Neuronal stem cell (in vitro differentiated cells): ENCODE results near the gene ZXDC.

ENCODE experiments used
- DNase-seq: peaks from one replicate; pipeline ENCODE4 v3.0.0-alpha.2; 2013; ENCODE audit warnings: low spot score
- H2AFZ ChIP-seq: one replicate; pipeline ENCODE4 v1.6.1; 2013; ENCODE audit warnings: mild to moderate bottlenecking, low read length, inconsistent platforms
- H2AK5ac ChIP-seq: 2 replicates; pipeline ENCODE4 v1.6.1; 2013; ENCODE audit warnings: low read depth, mild to moderate bottlenecking, inconsistent platforms, low read length, moderate library complexity, mixed read lengths
- H2BK120ac ChIP-seq: 2 replicates; pipeline ENCODE4 v1.6.1; 2013; ENCODE audit warnings: low read depth, mild to moderate bottlenecking, inconsistent platforms, low read length, moderate library complexity, mixed read lengths
- H2BK12ac ChIP-seq: one replicate; pipeline ENCODE4 v1.6.1; 2013; ENCODE audit warnings: low read length, inconsistent platforms
- H2BK15ac ChIP-seq: 2 replicates; pipeline ENCODE4 v1.6.1; 2013; ENCODE audit warnings: mild to moderate bottlenecking, low read length, inconsistent platforms, mixed read lengths
- H2BK5ac ChIP-seq: one replicate; pipeline ENCODE4 v1.6.1; 2013; ENCODE audit warnings: inconsistent platforms, mild to moderate bottlenecking, low read length, moderate library complexity
- H3K14ac ChIP-seq: one replicate; pipeline ENCODE4 v1.6.1; 2013; ENCODE audit warnings: low read length, inconsistent platforms
- H3K18ac ChIP-seq: 2 replicates; pipeline ENCODE4 v1.6.1; 2013; ENCODE audit warnings: low read length, inconsistent platforms
- H3K23ac ChIP-seq: 2 replicates; pipeline ENCODE4 v1.6.1; 2013; ENCODE audit warnings: low read depth, mild to moderate bottlenecking, mixed read lengths, low read length, inconsistent platforms; ENCODE audit not compliant: poor library complexity
- H3K27ac ChIP-seq: replicated peaks from 3 replicates; pipeline ENCODE4 v1.5.1; 2013; ENCODE audit warnings: low read length, inconsistent platforms
- H3K27me3 ChIP-seq, 3 experiments: 2 replicates each; pipeline ENCODE4 v1.6.1; 2013; ENCODE audit warnings: low read length in 3 of 3, mild to moderate bottlenecking in 2 of 3, inconsistent platforms in 1 of 3, low read depth in 1 of 3, mixed read lengths in 1 of 3, moderate library complexity in 1 of 3; ENCODE audit not compliant: control insufficient read depth in 3 of 3, insufficient read depth in 3 of 3
- H3K36me3 ChIP-seq, 2 donors: replicated peaks in 1 of 2; 2 replicates each; pipeline ENCODE4 v1.6.1; 2013; ENCODE audit warnings: low read length in 2 of 2; ENCODE audit not compliant: control insufficient read depth in 2 of 2, insufficient read depth in 2 of 2
- H3K4ac ChIP-seq: 2 replicates; pipeline ENCODE4 v1.6.1; 2013; ENCODE audit warnings: inconsistent platforms, mild to moderate bottlenecking, low read length, moderate library complexity
- H3K4me1 ChIP-seq, 2 donors: 1 replicate in 1 of 2; 2 replicates in 1 of 2; pipeline ENCODE4 v1.6.1; 2013; ENCODE audit warnings: low read length in 2 of 2, low read depth in 1 of 2; ENCODE audit not compliant: control insufficient read depth in 2 of 2, insufficient read depth in 1 of 2
- H3K4me2 ChIP-seq: one replicate; pipeline ENCODE4 v1.6.1; 2013; ENCODE audit warnings: mild to moderate bottlenecking, low read length, inconsistent platforms; ENCODE audit not compliant: insufficient read depth, poor library complexity, severe bottlenecking
- H3K4me3 ChIP-seq, 2 donors: 2 replicates each; pipeline ENCODE4 v1.5.1; 2013; ENCODE audit warnings: low read length in 2 of 2, mild to moderate bottlenecking in 2 of 2, inconsistent platforms in 1 of 2, moderate library complexity in 1 of 2
- H3K79me1 ChIP-seq: one replicate; pipeline ENCODE4 v1.6.1; 2013; ENCODE audit warnings: low read depth, mild to moderate bottlenecking, inconsistent platforms, low read length, moderate library complexity
- H3K9ac ChIP-seq: one replicate; pipeline ENCODE4 v1.6.1; 2013; ENCODE audit warnings: mild to moderate bottlenecking, low read depth, low read length, inconsistent platforms; ENCODE audit not compliant: poor library complexity
- H3K9me3 ChIP-seq, 2 donors: replicated peaks in 1 of 2; 2 replicates each; pipeline versions ENCODE3 to v1.6.1; 2013; ENCODE audit warnings: low read length in 2 of 2, mild to moderate bottlenecking in 2 of 2, inconsistent platforms in 1 of 2, low read depth in 1 of 2, mixed read lengths in 1 of 2, moderate library complexity in 1 of 2; ENCODE audit not compliant: control insufficient read depth in 2 of 2, insufficient read depth in 1 of 2
- H4K8ac ChIP-seq: one replicate; pipeline ENCODE4 v1.6.1; 2013; ENCODE audit warnings: low read depth, mild to moderate bottlenecking, inconsistent platforms, low read length, moderate library complexity
- H4K91ac ChIP-seq: one replicate; pipeline ENCODE4 v1.6.1; 2013; ENCODE audit warnings: low read length, low read depth, mild to moderate bottlenecking, inconsistent platforms; ENCODE audit not compliant: poor library complexity
- WGBS, 2 donors: extraction: QIAGEN DNeasy Blood & Tissue Kit; methylation state at CpG; one replicate each; pipeline ENCODE4 v1.1.7; 2013; ENCODE audit warnings: missing lambda C conversion rate in 2 of 2, mixed read lengths in 1 of 2; ENCODE audit not compliant: insufficient read length in 2 of 2, insufficient replicate concordance in 1 of 2; ENCODE audit errors: extremely low coverage in 2 of 2; 5-methylcytosine and 5-hydroxymethylcytosine counted together

ZXDC gene

DNA sequence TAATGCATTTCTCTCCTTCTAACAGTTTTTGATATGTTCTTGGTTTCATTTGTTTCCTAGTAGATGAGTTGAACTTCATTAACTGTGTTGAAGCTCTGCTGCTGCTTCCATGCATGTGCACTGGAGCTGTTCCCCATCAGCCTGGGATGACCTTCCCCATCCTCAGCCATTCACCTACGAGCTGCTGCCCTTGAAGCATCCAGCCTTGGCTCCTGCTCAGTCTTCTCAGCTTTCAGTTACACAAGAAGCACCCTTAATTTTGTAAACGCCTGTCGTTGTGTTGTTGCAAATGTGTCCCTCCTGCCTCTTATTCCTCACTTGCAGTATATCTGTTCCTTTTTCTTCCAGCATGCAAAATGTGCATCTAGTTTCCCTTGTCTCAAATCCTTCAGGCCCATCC is 8.5 kb upstream of the ZXDC start:
- Histone ChIP-seq H3K36me3 (no peaks in the 10 kb centered on the region), H3K4me2 (no peak overlapping the region), H3K4ac (no peak overlapping the region), H2BK5ac (no peak overlapping the region), H3K4me3 (no peak overlapping the region), H2BK120ac (no peak overlapping the region), H3K79me1 (no peaks in the 10 kb centered on the region), H3K14ac (no peak overlapping the region), H3K9ac (no peak overlapping the region), H3K27ac (no peak overlapping the region), H2BK12ac (no peak overlapping the region), H2BK15ac (no peak overlapping the region), H3K4me1 (peaks cover 0 to 13% of the 10 kb centered on the region in 2 donors), H4K91ac (no peak overlapping the region), H2AFZ (no peak overlapping the region), H2AK5ac (no peak overlapping the region), H3K27me3 (peaks cover 0 to 22% (median 0%) of the 10 kb centered on the region in 3 experiments), H4K8ac (no peak overlapping the region), H3K23ac (no peak overlapping the region), H3K18ac (no peak overlapping the region), H3K9me3 (no peaks in the 10 kb centered on the region)
- no peak for DNase-seq
- no CpG with 5 or more reads among the region's 3 CpGs for WGBS, 2 donors

DNA sequence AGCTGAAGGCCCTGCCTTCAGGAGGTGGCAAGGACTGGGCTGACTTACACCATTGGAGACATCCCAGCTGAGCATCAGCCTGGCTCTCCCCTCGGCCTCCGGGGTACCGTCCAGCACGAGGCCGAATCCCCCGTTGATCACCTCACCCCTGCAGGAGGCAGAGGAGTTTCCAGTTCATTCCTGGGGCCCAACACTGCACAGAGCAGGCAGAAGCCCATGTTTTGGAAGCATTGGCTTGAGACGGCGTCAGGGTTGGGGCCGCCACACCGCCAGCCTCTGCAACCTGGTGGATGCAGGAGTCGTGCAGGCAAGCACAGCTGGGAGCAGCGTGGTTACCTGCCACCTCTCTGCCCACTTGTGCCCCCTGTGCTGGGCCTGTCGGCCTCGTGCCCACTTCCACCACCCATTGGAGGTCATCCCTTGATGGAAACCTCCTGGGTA is 7.7 kb upstream of the ZXDC start:
- Histone ChIP-seq H4K8ac (no peak overlapping the region), H2BK120ac (peak overlapping the region; percentile 57), H3K23ac (no peak overlapping the region), H3K4me1 (peaks cover 0 to 18% of the 10 kb centered on the region in 2 donors), H2AFZ (no peak overlapping the region), H2AK5ac (peak overlapping the region; percentile 85), H3K4me2 (no peak overlapping the region), H3K36me3 (no peaks in the 10 kb centered on the region), H3K18ac (peak overlapping the region; percentile 35), H3K14ac (no peak overlapping the region), H4K91ac (peak overlapping the region; percentile 46), H3K4me3 (no peak overlapping the region), H3K9me3 (no peaks in the 10 kb centered on the region), H3K27me3 (peaks cover 0 to 16% (median 0%) of the 10 kb centered on the region in 3 experiments), H3K9ac (peak overlapping the region; percentile 10), H2BK15ac (peak overlapping the region; percentile 39), H3K4ac (peak overlapping the region; percentile 47), H2BK5ac (no peak overlapping the region), H3K79me1 (no peaks in the 10 kb centered on the region), H3K27ac (no peak overlapping the region), H2BK12ac (peak overlapping the region; percentile 60)
- WGBS, 2 donors = no CpG with 5 or more reads among the region's 14 CpGs
- DNase-seq = no peak

DNA sequence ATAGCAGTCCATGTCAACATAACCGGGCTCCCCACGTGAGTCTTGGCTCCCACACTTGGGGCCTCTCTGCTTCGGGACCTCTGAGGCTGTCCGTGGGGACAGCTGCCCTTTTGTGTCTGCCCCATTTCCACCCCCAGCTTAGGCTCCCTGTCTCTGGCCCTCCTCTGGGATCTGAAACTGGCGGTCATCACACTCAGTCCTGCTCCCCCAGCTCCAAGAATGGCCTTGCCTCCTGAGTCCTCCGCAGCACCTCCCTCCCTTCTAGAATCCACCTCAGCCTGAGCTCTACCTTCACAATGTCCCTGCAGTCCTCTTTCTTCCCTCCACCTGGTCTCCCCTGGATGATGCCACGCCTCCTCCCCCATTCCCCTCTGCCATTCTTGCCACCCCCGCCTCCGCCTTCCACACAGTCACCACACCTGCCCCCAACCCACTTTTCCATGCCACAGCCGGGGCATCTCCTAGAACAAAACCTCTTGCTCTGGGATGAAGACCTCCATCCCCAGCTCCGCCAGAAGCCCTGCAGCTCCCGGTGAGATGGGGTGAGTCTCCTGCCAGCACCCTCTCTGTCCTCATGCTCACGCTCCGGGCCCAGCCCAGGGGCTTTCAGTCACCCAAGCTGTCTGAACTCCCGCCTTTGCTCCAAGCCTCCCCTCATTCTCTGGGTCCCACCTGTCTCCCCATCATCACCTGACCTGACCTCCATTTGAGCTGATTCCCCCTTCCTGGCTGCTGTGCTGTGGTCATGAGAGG is 7.0 kb upstream of the ZXDC start:
- Histone ChIP-seq H2BK120ac (peak overlapping the region; percentile 57), H3K27ac (no peak overlapping the region), H3K9me3 (no peaks in the 10 kb centered on the region), H3K9ac (peak overlapping the region; percentile 31), H4K91ac (no peak overlapping the region), H3K23ac (no peak overlapping the region), H2BK12ac (no peak overlapping the region), H2AK5ac (peak overlapping the region; percentile 85), H3K4ac (no peak overlapping the region), H3K79me1 (no peaks in the 10 kb centered on the region), H2BK5ac (no peak overlapping the region), H3K4me2 (no peak overlapping the region), H4K8ac (no peak overlapping the region), H3K27me3 (peaks cover 0 to 16% (median 0%) of the 10 kb centered on the region in 3 experiments), H3K36me3 (no peaks in the 10 kb centered on the region), H3K4me1 (peaks cover 0 to 19% of the 10 kb centered on the region in 2 donors), H2BK15ac (peak overlapping the region; percentile 39), H3K4me3 (no peak overlapping the region), H3K18ac (peak overlapping the region; percentile 51), H3K14ac (peak overlapping the region; percentile 73), H2AFZ (no peak overlapping the region)
- no peak for DNase-seq
- WGBS, 2 donors = no CpG with 5 or more reads among the region's 15 CpGs

DNA sequence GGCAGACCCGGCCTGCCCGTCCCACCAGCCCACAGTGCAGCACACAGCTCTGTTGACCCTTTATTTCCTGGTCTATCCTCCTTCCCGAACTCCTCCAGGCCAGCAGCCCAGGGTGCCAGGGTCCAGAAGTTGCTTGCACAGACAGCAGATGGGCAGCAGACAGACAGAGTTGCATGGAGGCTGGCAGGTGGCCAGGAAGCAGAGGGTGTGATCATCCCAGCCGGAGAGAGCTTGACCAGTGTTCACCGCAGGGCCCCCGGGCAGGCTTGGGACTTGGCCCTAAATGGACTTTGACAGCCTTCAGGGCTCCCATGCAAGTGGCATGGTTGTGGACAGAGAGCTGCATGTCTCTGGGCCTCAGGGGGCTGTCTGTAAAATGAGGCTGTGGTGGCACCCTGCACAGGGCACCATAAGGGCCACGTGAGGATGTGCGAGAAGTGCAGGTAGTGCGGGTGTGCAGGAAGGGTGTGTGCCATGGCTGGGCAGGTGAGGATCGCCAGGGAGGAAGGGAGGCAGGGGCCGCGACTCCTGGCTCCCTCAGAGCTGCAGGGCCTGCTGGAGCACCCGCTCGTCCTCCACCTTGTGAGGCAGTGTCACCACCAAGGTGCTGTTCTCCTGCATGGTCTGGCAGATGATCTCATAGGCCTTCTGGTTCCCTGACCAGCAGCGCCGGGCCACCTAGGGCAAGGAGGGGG is 6.3 kb upstream of the ZXDC start:
- DNase-seq = no peak
- H2BK120ac ChIP-seq = no peak overlapping the region
- no peak overlapping the region for H3K27ac ChIP-seq

More for the DNA sequence above, 6.3 kb upstream of the ZXDC start:
- no peak overlapping the region for H3K4me2 ChIP-seq
- H3K23ac ChIP-seq = no peak overlapping the region
- no peaks in the 10 kb centered on the region for H3K9me3 ChIP-seq
- H3K4me3 ChIP-seq = no peak overlapping the region
- H3K14ac ChIP-seq = peak overlapping the region; percentile 73
- H4K8ac ChIP-seq = no peak overlapping the region
- H3K4me1 ChIP-seq = peaks cover 0 to 19% of the 10 kb centered on the region in 2 donors
- no peak overlapping the region for H4K91ac ChIP-seq
- no peak overlapping the region for H2BK12ac ChIP-seq
- peaks cover 0 to 16% (median 0%) of the 10 kb centered on the region in 3 experiments for H3K27me3 ChIP-seq
- H2BK5ac ChIP-seq = no peak overlapping the region
- H3K18ac ChIP-seq = no peak overlapping the region
- no CpG with 5 or more reads among the region's 16 CpGs for WGBS, 2 donors
- no peak overlapping the region for H2BK15ac ChIP-seq
- H2AK5ac ChIP-seq = peak overlapping the region; percentile 85
- peak overlapping the region; percentile 31 for H3K9ac ChIP-seq
- peak overlapping the region; percentile 8 for H2AFZ ChIP-seq
- H3K36me3 ChIP-seq = no peaks in the 10 kb centered on the region
- no peak overlapping the region for H3K4ac ChIP-seq
- no peaks in the 10 kb centered on the region for H3K79me1 ChIP-seq
